Measurements from ENCODE around the gene PIH1D2.

- TF ChIP-seq POLR2AphosphoS5 (IDR thresholded peaks at IDR 0.05; ENCODE audit: low read depth, low read length) (no peak), TAF1 (IDR thresholded peaks at IDR 0.05; ENCODE audit: borderline replicate concordance, low read depth, low read length) (no peak)
Observed at GRCh38 chr11:112019066-112019465, 54.8 kb downstream of the PIH1D2 start.
